Measurements from ENCODE around the gene RAPGEF6. TPM values are rescaled to one million over a fixed set of nuclear protein-coding genes. Genes with fewer than 3 reads are reported as not detected.
A peak's percentile ranks its signal among the peaks of the same experiment; 100 is the strongest.

RAPGEF6 gene
- total RNA-seq, 1 experiment from 2014 or later: 9.7 TPM

- ATAC-seq (no peak), DNase-seq (no peak)
- Histone ChIP-seq H3K4me1 (ENCODE audit: insufficient read depth, low read length) (no peaks in the 10 kb centered on the region), H3K4me2 (ENCODE audit: low read length) (no peak overlapping the region), H3K9me3 (ENCODE audit: low read length) (no peaks in the 10 kb centered on the region), H2AFZ (ENCODE audit: low read length) (no peak overlapping the region), H4K20me1 (ENCODE audit: low read length) (no peaks in the 10 kb centered on the region), H3K9me2 (replicated peaks; ENCODE audit: low read length) (no peaks in the 10 kb centered on the region), H3K9ac (ENCODE audit: low read length) (no peak overlapping the region), H3K4me3 (ENCODE audit: low read length) (no peak overlapping the region), H3K27me3 (ENCODE audit: low read length) (no peaks in the 10 kb centered on the region), H3K27ac (ENCODE audit: low read length) (no peak overlapping the region), H3K79me2 (ENCODE audit: low read length) (no peaks in the 10 kb centered on the region), H3K36me3 (ENCODE audit: low read depth, low read length) (no peaks in the 10 kb centered on the region; the same call in 1 of the 2 replicates), H3F3A (ENCODE audit: low read length, unreplicated experiment) (no peaks in the 10 kb centered on the region)
- TF ChIP-seq EZH2 (IDR thresholded peaks at IDR 0.05; ENCODE audit: low read length, unreplicated experiment) (no peak), EZH2phosphoT487 (IDR thresholded peaks at IDR 0.05; ENCODE audit: borderline replicate concordance, low read length) (no peak), CTCF (conservative IDR thresholded peaks at IDR 0.05; ENCODE audit: low read depth, low read length) (no peak)
- intact Hi-C loops (cut with micrococcal nuclease): loop anchor here (5.0 kb wide), 1 partner anchor 152 kb away; no protein-coding TSS in a partner anchor
- BruUV-seq (replicated peaks): no TSS peak
- CTCF ChIA-PET: no interaction called here
- POLR2A ChIA-PET (ENCODE audit: unreplicated experiment): no interaction called here
Measured at GRCh38 chr5:131418846-131419245, 216.2 kb downstream of the RAPGEF6 start.

- no peak overlapping the region for H3K4me3 ChIP-seq (ENCODE audit: low read length)
- no peaks in the 10 kb centered on the region for H3K4me1 ChIP-seq (ENCODE audit: insufficient read depth, low read length)
- intact Hi-C loops (cut with micrococcal nuclease): loop anchor here (1.0 to 5.0 kb wide), 3 partner anchors 150 to 1517 kb away; partner anchors contain the start of gene HINT1
- H3K36me3 ChIP-seq (ENCODE audit: low read depth, low read length): no peaks in the 10 kb centered on the region
- no peaks in the 10 kb centered on the region for H3F3A ChIP-seq (ENCODE audit: low read length, unreplicated experiment)
- no peak overlapping the region for H3K27ac ChIP-seq (ENCODE audit: low read length)
- CTCF ChIA-PET: interaction anchor here (0.6 kb wide), 1 partner anchor 132 kb away, joined by 3 read pairs; no protein-coding TSS in a partner anchor
- no peaks in the 10 kb centered on the region for H3K9me3 ChIP-seq (ENCODE audit: low read length)
- peak; percentile 73 for DNase-seq
- no peaks in the 10 kb centered on the region for H4K20me1 ChIP-seq (ENCODE audit: low read length)
- H3K4me2 ChIP-seq (ENCODE audit: low read length): no peak overlapping the region
- no peak overlapping the region for H2AFZ ChIP-seq (ENCODE audit: low read length)
- peak; percentile 40 for ATAC-seq
- H3K79me2 ChIP-seq (ENCODE audit: low read length): no peaks in the 10 kb centered on the region
- H3K9ac ChIP-seq (ENCODE audit: low read length): no peak overlapping the region
- BruUV-seq (replicated peaks): no TSS peak
- no peak for TF ChIP-seq EZH2 (IDR thresholded peaks at IDR 0.05; ENCODE audit: low read length, unreplicated experiment)
- TF ChIP-seq EZH2phosphoT487 (IDR thresholded peaks at IDR 0.05; ENCODE audit: borderline replicate concordance, low read length): no peak
- TF ChIP-seq CTCF (conservative IDR thresholded peaks at IDR 0.05; ENCODE audit: low read depth, low read length): peak; percentile 81
- POLR2A ChIA-PET (ENCODE audit: unreplicated experiment): no interaction called here
- no peaks in the 10 kb centered on the region for H3K27me3 ChIP-seq (ENCODE audit: low read length)
- H3K9me2 ChIP-seq (replicated peaks; ENCODE audit: low read length): no peaks in the 10 kb centered on the region
Measured at GRCh38 chr5:131417240-131417869, 217.7 kb downstream of the RAPGEF6 start.

GRCh38 chr5:131416729-131417128 lies 218.3 kb downstream of the RAPGEF6 start:
- H3K9ac ChIP-seq (ENCODE audit: low read length): no peak overlapping the region
- H3K4me2 ChIP-seq (ENCODE audit: low read length): no peak overlapping the region
- H2AFZ ChIP-seq (ENCODE audit: low read length): no peak overlapping the region
- H3K9me3 ChIP-seq (ENCODE audit: low read length): no peaks in the 10 kb centered on the region
- no peaks in the 10 kb centered on the region for H4K20me1 ChIP-seq (ENCODE audit: low read length)
- no peaks in the 10 kb centered on the region for H3K4me1 ChIP-seq (ENCODE audit: insufficient read depth, low read length)
- BruUV-seq (replicated peaks): no TSS peak
- no peaks in the 10 kb centered on the region for H3K79me2 ChIP-seq (ENCODE audit: low read length)
- intact Hi-C loops (cut with micrococcal nuclease): loop anchor here (1.0 to 5.0 kb wide), 3 partner anchors 149 to 1516 kb away; partner anchors contain the start of gene HINT1
- no peak overlapping the region for H3K4me3 ChIP-seq (ENCODE audit: low read length)
- no peaks in the 10 kb centered on the region for H3K27me3 ChIP-seq (ENCODE audit: low read length)
- no peak overlapping the region for H3K27ac ChIP-seq (ENCODE audit: low read length)
- H3K9me2 ChIP-seq (replicated peaks; ENCODE audit: low read length): no peaks in the 10 kb centered on the region
- ATAC-seq (no peak), DNase-seq (no peak)
- no peaks in the 10 kb centered on the region for H3F3A ChIP-seq (ENCODE audit: low read length, unreplicated experiment)
- POLR2A ChIA-PET (ENCODE audit: unreplicated experiment): no interaction called here
- H3K36me3 ChIP-seq (ENCODE audit: low read depth, low read length): no peaks in the 10 kb centered on the region
- CTCF ChIA-PET: interaction anchor here (0.6 kb wide), 1 partner anchor 131 kb away, joined by 3 read pairs; no protein-coding TSS in a partner anchor
- TF ChIP-seq CTCF (conservative IDR thresholded peaks at IDR 0.05; ENCODE audit: low read depth, low read length) (no peak), EZH2 (IDR thresholded peaks at IDR 0.05; ENCODE audit: low read length, unreplicated experiment) (no peak), EZH2phosphoT487 (IDR thresholded peaks at IDR 0.05; ENCODE audit: borderline replicate concordance, low read length) (no peak)
